Measurements from ENCODE around the gene PIK3C3.

Gene PIK3C3

GRCh38 chr18:41992066-41992465 is 37.0 kb downstream of the PIK3C3 start:
- H3K27me3 ChIP-seq (ENCODE audit: insufficient read depth, low read depth) = no peaks in the 10 kb centered on the region
- no peaks in the 10 kb centered on the region for H4K20me1 ChIP-seq (ENCODE audit: insufficient read depth)
- H3K79me2 ChIP-seq (ENCODE audit: insufficient read depth, low read depth) = no peaks in the 10 kb centered on the region
- no peak overlapping the region for H3K4me3 ChIP-seq (IDR thresholded peaks at IDR 0.05; ENCODE audit: insufficient read depth, low read depth, low read length)
- H3K36me3 ChIP-seq (ENCODE audit: insufficient read depth) = no peaks in the 10 kb centered on the region
- no peak overlapping the region for H2AFZ ChIP-seq (ENCODE audit: low read depth)
- TF ChIP-seq CTCF (conservative IDR thresholded peaks at IDR 0.05; ENCODE audit: low read depth, low read length) = no peak
- H3K4me2 ChIP-seq = no peak overlapping the region
- no peak overlapping the region for H3K27ac ChIP-seq
- no peak overlapping the region for H3K9ac ChIP-seq
- H3K4me1 ChIP-seq (ENCODE audit: low read depth, poor library complexity, severe bottlenecking) = peaks cover 29% of the 10 kb centered on the region

GRCh38 chr18:41992703-41993102 is 37.7 kb downstream of the PIK3C3 start:
- no peak for TF ChIP-seq CTCF (conservative IDR thresholded peaks at IDR 0.05; ENCODE audit: low read depth, low read length)
- Histone ChIP-seq H3K79me2 (ENCODE audit: insufficient read depth, low read depth) (no peaks in the 10 kb centered on the region), H3K27me3 (ENCODE audit: insufficient read depth, low read depth) (no peaks in the 10 kb centered on the region), H3K36me3 (ENCODE audit: insufficient read depth) (no peaks in the 10 kb centered on the region), H3K4me1 (ENCODE audit: low read depth, poor library complexity, severe bottlenecking) (peaks cover 29% of the 10 kb centered on the region), H4K20me1 (ENCODE audit: insufficient read depth) (no peaks in the 10 kb centered on the region), H3K4me2 (no peak overlapping the region), H3K4me3 (IDR thresholded peaks at IDR 0.05; ENCODE audit: insufficient read depth, low read depth, low read length) (no peak overlapping the region), H3K27ac (no peak overlapping the region), H2AFZ (ENCODE audit: low read depth) (no peak overlapping the region), H3K9ac (no peak overlapping the region)

GRCh38 chr18:41993151-41993550 is 38.1 kb downstream of the PIK3C3 start:
- no peak overlapping the region for H3K27ac ChIP-seq
- H3K9ac ChIP-seq = no peak overlapping the region
- H3K4me2 ChIP-seq = no peak overlapping the region
- no peaks in the 10 kb centered on the region for H4K20me1 ChIP-seq (ENCODE audit: insufficient read depth)
- no peak overlapping the region for H2AFZ ChIP-seq (ENCODE audit: low read depth)
- H3K4me3 ChIP-seq (IDR thresholded peaks at IDR 0.05; ENCODE audit: insufficient read depth, low read depth, low read length) = no peak overlapping the region
- H3K79me2 ChIP-seq (ENCODE audit: insufficient read depth, low read depth) = no peaks in the 10 kb centered on the region
- TF ChIP-seq CTCF (conservative IDR thresholded peaks at IDR 0.05; ENCODE audit: low read depth, low read length) = no peak
- peaks cover 29% of the 10 kb centered on the region for H3K4me1 ChIP-seq (ENCODE audit: low read depth, poor library complexity, severe bottlenecking)
- H3K36me3 ChIP-seq (ENCODE audit: insufficient read depth) = no peaks in the 10 kb centered on the region
- no peaks in the 10 kb centered on the region for H3K27me3 ChIP-seq (ENCODE audit: insufficient read depth, low read depth)

GRCh38 chr18:41996020-41996419 is 41.0 kb downstream of the PIK3C3 start:
- peak overlapping the region; percentile 43; the same call in 1 of the 2 replicates for H3K4me2 ChIP-seq
- H4K20me1 ChIP-seq (ENCODE audit: insufficient read depth) = no peaks in the 10 kb centered on the region
- no peak overlapping the region; the same call in 1 of the 2 replicates for H3K9ac ChIP-seq
- no peak for TF ChIP-seq CTCF (conservative IDR thresholded peaks at IDR 0.05; ENCODE audit: low read depth, low read length)
- peaks cover 29% of the 10 kb centered on the region for H3K4me1 ChIP-seq (ENCODE audit: low read depth, poor library complexity, severe bottlenecking)
- no peaks in the 10 kb centered on the region for H3K36me3 ChIP-seq (ENCODE audit: insufficient read depth)
- H3K27ac ChIP-seq = peak overlapping the region; percentile 20; the same call in 1 of the 2 replicates
- H3K79me2 ChIP-seq (ENCODE audit: insufficient read depth, low read depth) = no peaks in the 10 kb centered on the region
- H3K4me3 ChIP-seq (IDR thresholded peaks at IDR 0.05; ENCODE audit: insufficient read depth, low read depth, low read length) = no peak overlapping the region
- no peaks in the 10 kb centered on the region for H3K27me3 ChIP-seq (ENCODE audit: insufficient read depth, low read depth)
- no peak overlapping the region for H2AFZ ChIP-seq (ENCODE audit: low read depth)
